Liver (tissue), 9 donors: ENCODE data around the gene ASB2. TPM values are rescaled to one million over a fixed set of nuclear protein-coding genes. Genes with fewer than 3 reads are reported as not detected.

Source experiments
- DNase-seq: peaks from one replicate; pipeline ENCODE4 v3.0.0-alpha.2; 2017; ENCODE audit warnings: low spot score
- H3K27ac ChIP-seq, 2 donors: one replicate each; pipeline ENCODE4 v1.7.0; 2013; ENCODE audit warnings: inconsistent platforms in 2 of 2, low read length in 2 of 2, control low read depth in 1 of 2, low read depth in 1 of 2, mild to moderate bottlenecking in 1 of 2
- H3K27me3 ChIP-seq, 4 donors: one replicate each; pipeline versions ENCODE4 v1.6.1 to v1.7.0; 2013; ENCODE audit warnings: low read length in 3 of 4, inconsistent platforms in 1 of 4, mild to moderate bottlenecking in 1 of 4, moderate library complexity in 1 of 4; ENCODE audit not compliant: control insufficient read depth in 4 of 4, insufficient read depth in 4 of 4
- H3K36me3 ChIP-seq, 4 donors: one replicate each; pipeline versions ENCODE4 v1.6.1 to v1.7.0; 2013; ENCODE audit warnings: low read length in 3 of 4, mild to moderate bottlenecking in 3 of 4, low read depth in 1 of 4, moderate library complexity in 1 of 4; ENCODE audit not compliant: control insufficient read depth in 4 of 4, insufficient read depth in 3 of 4
- H3K4me1 ChIP-seq, 4 donors: one replicate each; pipeline versions ENCODE4 v1.6.1 to v1.7.0; 2013; ENCODE audit warnings: low read length in 3 of 4, mild to moderate bottlenecking in 3 of 4, moderate library complexity in 1 of 4; ENCODE audit not compliant: control insufficient read depth in 4 of 4, insufficient read depth in 4 of 4
- H3K4me3 ChIP-seq, 3 donors: one replicate each; pipeline versions ENCODE4 v1.6.1 to v1.7.0; 2013; ENCODE audit warnings: low read length in 3 of 3, control low read depth in 1 of 3, low read depth in 1 of 3, mild to moderate bottlenecking in 1 of 3
- H3K9ac ChIP-seq, 2 donors: one replicate each; pipeline ENCODE4 v1.7.0; 2013; ENCODE audit warnings: low read length in 2 of 2, mild to moderate bottlenecking in 2 of 2, moderate library complexity in 2 of 2, control low read depth in 1 of 2, low read depth in 1 of 2
- H3K9me3 ChIP-seq, 4 donors: one replicate each; pipeline versions ENCODE4 v1.6.1 to v1.7.0; 2013; ENCODE audit warnings: low read length in 3 of 4; ENCODE audit not compliant: control insufficient read depth in 4 of 4
- ATF3 ChIP-seq: IDR thresholded peaks from 2 replicates; pipeline ENCODE4 v1.6.1; 2016; ENCODE audit warnings: antibody characterized with exemption
- CTCF ChIP-seq: fragments of 150-350 bp; IDR thresholded peaks from 2 replicates; pipeline ENCODE4 v1.5.1; 2017; ENCODE audit warnings: improper control_type of control experiment, low read depth, low read length; ENCODE audit not compliant: missing input control
- EGR1 ChIP-seq, 2 donors: IDR thresholded peaks; 2 replicates each; pipeline ENCODE4 v1.6.1; 2016 to 2018; ENCODE audit warnings: antibody characterized with exemption in 2 of 2, low read depth in 2 of 2
- FOXA1 ChIP-seq: IDR thresholded peaks from 2 replicates; pipeline ENCODE4 v1.6.1; 2016; ENCODE audit warnings: antibody characterized with exemption
- FOXA2 ChIP-seq: IDR thresholded peaks from 2 replicates; pipeline ENCODE4 v1.6.1; 2016; ENCODE audit warnings: antibody characterized with exemption
- GABPA ChIP-seq, 2 donors: IDR thresholded peaks in 1 of 2; conservative IDR thresholded peaks in 1 of 2; 2 replicates each; pipeline ENCODE4 v1.6.1; 2016; ENCODE audit warnings: antibody characterized with exemption in 2 of 2, mild to moderate bottlenecking in 1 of 2, moderate library complexity in 1 of 2
- HNF4A ChIP-seq, 2 donors: conservative IDR thresholded peaks; 2 replicates each; pipeline ENCODE4 v1.6.1; 2016; ENCODE audit warnings: antibody characterized with exemption in 2 of 2, mild to moderate bottlenecking in 2 of 2
- HNF4G ChIP-seq: IDR thresholded peaks from 2 replicates; pipeline ENCODE4 v1.6.1; 2016; ENCODE audit warnings: antibody characterized with exemption
- JUND ChIP-seq, 2 donors: IDR thresholded peaks; 2 replicates each; pipeline ENCODE4 v1.6.1; 2016; ENCODE audit warnings: antibody characterized with exemption in 2 of 2
- MAX ChIP-seq: IDR thresholded peaks from 2 replicates; pipeline ENCODE4 v1.6.1; 2016; ENCODE audit warnings: antibody characterized with exemption
- NR2F2 ChIP-seq: IDR thresholded peaks from 2 replicates; pipeline ENCODE4 v1.6.1; 2016; ENCODE audit warnings: antibody characterized with exemption
- RAD21 ChIP-seq, 2 donors: IDR thresholded peaks; 2 replicates each; pipeline ENCODE4 v1.6.1; 2016; ENCODE audit warnings: antibody characterized with exemption in 2 of 2, mild to moderate bottlenecking in 2 of 2
- REST ChIP-seq: IDR thresholded peaks from 2 replicates; pipeline ENCODE4 v1.6.1; 2016; ENCODE audit warnings: antibody characterized with exemption, mild to moderate bottlenecking
- RXRA ChIP-seq, 2 donors: IDR thresholded peaks; 2 replicates each; pipeline ENCODE4 v1.6.1; 2017 to 2018; ENCODE audit warnings: antibody characterized with exemption in 2 of 2, mild to moderate bottlenecking in 1 of 2
- SP1 ChIP-seq: IDR thresholded peaks from 2 replicates; pipeline ENCODE4 v1.6.1; 2018; ENCODE audit warnings: antibody characterized with exemption, mild to moderate bottlenecking
- TAF1 ChIP-seq: conservative IDR thresholded peaks from 2 replicates; pipeline ENCODE4 v1.6.1; 2016; ENCODE audit warnings: antibody characterized with exemption, mild to moderate bottlenecking
- YY1 ChIP-seq: IDR thresholded peaks from 2 replicates; pipeline ENCODE4 v1.6.1; 2016; ENCODE audit warnings: antibody characterized with exemption, mild to moderate bottlenecking
- ZBTB33 ChIP-seq: IDR thresholded peaks from 2 replicates; pipeline ENCODE4 v1.6.1; 2016; ENCODE audit warnings: antibody characterized with exemption
- WGBS: extraction: QIAGEN DNeasy Blood & Tissue Kit; methylation state at CpG from one replicate; pipeline ENCODE4 v1.1.7; 2013; 5-methylcytosine and 5-hydroxymethylcytosine counted together
- polyA plus RNA-seq, 2 donors: library from polyadenylated mRNA; stranded (reverse) in 1 of 2; unstranded in 1 of 2; fragments of 200-250 nt in 1 of 2; fragments of >200 nt in 1 of 2; fragmentation: Nextera tagmentation in 1 of 2; extraction: Ambion mirVana in 1 of 2; gene quantifications; one replicate each; pipeline versions ENCODE4 v1.2.1 to v1.2.3, GENCODE V29; 2013 to 2015
- total RNA-seq, 2 donors: library from RNA; depleted of rRNA; stranded (reverse); fragments of >200 nt; gene quantifications; one replicate each; pipeline ENCODE4 v1.2.3, GENCODE V29; 2014
- donor health status: healthy.
- donor health status: healthy.
- donor health status: healthy.
- donor health status: healthy.
- donor health status: healthy.

ASB2 gene
- total and polyA plus RNA-seq, 4 donors = 0.18 to 0.56 (median 0.38) TPM

GRCh38 chr14:93936245-93936644, 40.1 kb downstream of the ASB2 start:
- no peaks in the 10 kb centered on the region for H3K9me3 ChIP-seq
- TF ChIP-seq RXRA (IDR thresholded peaks at IDR 0.05) (no peak), HNF4G (no peak), CTCF (peak; percentile 25), TAF1 (no peak), FOXA2 (no peak), HNF4A (conservative IDR thresholded peaks at IDR 0.05) (no peak), NR2F2 (no peak), YY1 (no peak), JUND (IDR thresholded peaks at IDR 0.05) (no peak), EGR1 (IDR thresholded peaks at IDR 0.05; ENCODE audit: low read depth in 2 of 2) (no peak), SP1 (no peak), MAX (no peak), ZBTB33 (no peak), FOXA1 (no peak), ATF3 (no peak), RAD21 (IDR thresholded peaks at IDR 0.05) (peak in 1 of 2 donors; percentile 21)
- H3K27ac ChIP-seq = no peak overlapping the region
- no peaks in the 10 kb centered on the region for H3K27me3 ChIP-seq
- no peaks in the 10 kb centered on the region for H3K36me3 ChIP-seq
- H3K9ac ChIP-seq = no peak overlapping the region
- DNase-seq = no peak
- peaks cover 0 to 8% (median 2%) of the 10 kb centered on the region in 4 donors for H3K4me1 ChIP-seq
- 31% methylated on average over 5 of the region's 5 CpGs for WGBS
- H3K4me3 ChIP-seq = no peak overlapping the region

GRCh38 chr14:93935213-93935612, 41.2 kb downstream of the ASB2 start:
- 69% methylated on average over 8 of the region's 8 CpGs for WGBS
- Histone ChIP-seq H3K36me3 (no peaks in the 10 kb centered on the region), H3K9me3 (no peaks in the 10 kb centered on the region)

More at GRCh38 chr14:93935213-93935612, 41.2 kb downstream of the ASB2 start:
- H3K27me3 ChIP-seq = no peaks in the 10 kb centered on the region
- no peak for DNase-seq
- no peak overlapping the region for H3K9ac ChIP-seq
- H3K27ac ChIP-seq = no peak overlapping the region
- no peak overlapping the region for H3K4me3 ChIP-seq
- TF ChIP-seq FOXA2 = no peak
- no peak for TF ChIP-seq FOXA1
- no peak for TF ChIP-seq SP1
- TF ChIP-seq HNF4A (conservative IDR thresholded peaks at IDR 0.05) = no peak
- no peak for TF ChIP-seq JUND (IDR thresholded peaks at IDR 0.05)
- TF ChIP-seq CTCF = no peak
- no peak for TF ChIP-seq HNF4G
- no peak for TF ChIP-seq EGR1 (IDR thresholded peaks at IDR 0.05; ENCODE audit: low read depth in 2 of 2)
- no peak for TF ChIP-seq RAD21 (IDR thresholded peaks at IDR 0.05)
- no peak for TF ChIP-seq RXRA (IDR thresholded peaks at IDR 0.05)
- TF ChIP-seq YY1 = no peak
- TF ChIP-seq REST = no peak
- TF ChIP-seq ZBTB33 = no peak
- no peak for TF ChIP-seq GABPA (IDR thresholded peaks at IDR 0.05 in 1 of 2, conservative IDR thresholded peaks at IDR 0.05 in 1 of 2)
- no peak for TF ChIP-seq NR2F2
- peaks cover 0 to 8% (median 2%) of the 10 kb centered on the region in 4 donors for H3K4me1 ChIP-seq
